ENCODE measurements around the gene S100P. TPM values are rescaled to one million over a fixed set of nuclear protein-coding genes. Genes with fewer than 3 reads are reported as not detected.
"Not testable (repeated sequence)": the region's sequence is repeated elsewhere in the genome, so short reads cannot be mapped to it uniquely, and the experiment has no call there.

S100P gene
- total RNA-seq, 1 donor from 2014 or later = not detected

DNA sequence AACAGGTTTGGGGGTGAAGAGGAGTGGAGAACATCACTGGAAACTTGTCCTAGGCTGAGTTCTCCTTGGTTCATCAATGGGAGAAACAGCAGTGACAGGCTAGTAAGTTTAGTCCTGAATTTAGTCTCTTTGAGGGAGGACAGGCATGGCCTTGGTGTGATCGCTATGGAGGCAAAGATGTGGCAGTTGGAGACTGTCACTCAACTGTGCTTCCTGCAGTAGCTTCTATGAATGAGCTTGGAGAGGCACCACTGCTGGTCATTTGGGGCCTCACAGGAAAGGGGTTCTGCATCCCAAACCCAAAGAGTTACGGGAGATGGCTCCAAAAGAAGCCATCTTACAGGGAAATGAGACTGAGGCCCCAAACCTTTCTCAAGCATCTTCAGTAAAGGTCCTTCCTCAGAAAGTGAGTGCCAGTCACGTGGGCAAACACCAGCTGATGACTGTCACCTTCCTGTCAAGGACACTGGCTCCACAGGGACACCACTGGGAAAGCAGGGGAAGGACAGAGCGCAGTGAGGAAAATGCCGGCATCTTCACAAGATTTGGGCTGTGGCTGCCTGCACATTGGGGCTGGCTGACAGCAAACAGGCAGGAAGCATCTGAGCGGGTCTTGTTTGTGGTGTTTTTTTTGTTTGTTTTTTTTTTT lies 46.0 kb upstream of the S100P start:
- Histone ChIP-seq H3K27me3 (no peaks in the 10 kb centered on the region), H3K27ac (no peak overlapping the region), H3F3A (ENCODE audit: low read depth) (peaks cover 10% of the 10 kb centered on the region), H3K9ac (no peak overlapping the region), H4K20me1 (ENCODE audit: low read depth) (peaks cover 9% of the 10 kb centered on the region), H3K36me3 (peaks cover under 1% of the 10 kb centered on the region), H3K4me3 (no peak overlapping the region), H2AFZ (replicated peaks) (no peak overlapping the region), H3K9me3 (ENCODE audit: low read depth) (no peaks in the 10 kb centered on the region), H3K79me2 (ENCODE audit: low read depth) (peaks cover 12% of the 10 kb centered on the region), H3K4me2 (no peak overlapping the region), H3K4me1 (peaks cover 4% of the 10 kb centered on the region)
- TF ChIP-seq EZH2phosphoT487 (IDR thresholded peaks at IDR 0.05) (no peak), EZH2 (IDR thresholded peaks at IDR 0.05) (no peak)
- TF ChIP-seq, protein P1, sequence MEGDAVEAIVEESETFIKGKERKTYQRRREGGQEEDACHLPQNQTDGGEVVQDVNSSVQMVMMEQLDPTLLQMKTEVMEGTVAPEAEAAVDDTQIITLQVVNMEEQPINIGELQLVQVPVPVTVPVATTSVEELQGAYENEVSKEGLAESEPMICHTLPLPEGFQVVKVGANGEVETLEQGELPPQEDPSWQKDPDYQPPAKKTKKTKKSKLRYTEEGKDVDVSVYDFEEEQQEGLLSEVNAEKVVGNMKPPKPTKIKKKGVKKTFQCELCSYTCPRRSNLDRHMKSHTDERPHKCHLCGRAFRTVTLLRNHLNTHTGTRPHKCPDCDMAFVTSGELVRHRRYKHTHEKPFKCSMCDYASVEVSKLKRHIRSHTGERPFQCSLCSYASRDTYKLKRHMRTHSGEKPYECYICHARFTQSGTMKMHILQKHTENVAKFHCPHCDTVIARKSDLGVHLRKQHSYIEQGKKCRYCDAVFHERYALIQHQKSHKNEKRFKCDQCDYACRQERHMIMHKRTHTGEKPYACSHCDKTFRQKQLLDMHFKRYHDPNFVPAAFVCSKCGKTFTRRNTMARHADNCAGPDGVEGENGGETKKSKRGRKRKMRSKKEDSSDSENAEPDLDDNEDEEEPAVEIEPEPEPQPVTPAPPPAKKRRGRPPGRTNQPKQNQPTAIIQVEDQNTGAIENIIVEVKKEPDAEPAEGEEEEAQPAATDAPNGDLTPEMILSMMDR (IDR thresholded peaks at IDR 0.05) = no peak
- Mint-ChIP-seq H3K27me3 (ENCODE audit: insufficient read depth, low read depth) (peaks cover 2% of the 10 kb centered on the region), H3K27ac (no peak overlapping the region), H3K4me1 (peaks cover 1% of the 10 kb centered on the region), H3K4me3 (no peak overlapping the region), H3K9me3 (no peaks in the 10 kb centered on the region), H3K36me3 (peaks cover 4% of the 10 kb centered on the region)
- no peak for DNase-seq (ENCODE audit: low spot score)

DNA sequence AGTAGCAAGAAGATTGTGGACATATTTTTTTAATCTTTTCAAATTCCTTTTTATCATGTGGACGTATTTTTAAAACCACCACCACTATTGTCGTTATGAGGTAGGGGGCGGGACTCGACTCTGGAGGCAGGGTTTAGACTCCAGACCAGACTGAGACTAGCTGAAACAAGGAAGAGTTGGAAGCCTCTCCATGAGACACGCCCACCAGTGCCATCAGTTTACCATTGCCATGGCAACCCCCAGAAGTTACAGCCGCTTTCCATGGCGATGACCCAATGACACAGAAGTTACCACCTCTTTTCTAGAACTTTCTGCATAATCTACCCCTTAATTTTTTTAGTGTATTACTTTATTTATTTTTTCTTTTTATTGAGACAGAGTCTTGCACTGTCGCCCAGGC lies 44.5 kb upstream of the S100P start:
- DNase-seq (ENCODE audit: low spot score) = no peak
- no peak for TF ChIP-seq EZH2 (IDR thresholded peaks at IDR 0.05)
- TF ChIP-seq, protein P1 (IDR thresholded peaks at IDR 0.05) = no peak
- no peak for TF ChIP-seq EZH2phosphoT487 (IDR thresholded peaks at IDR 0.05)
- Histone ChIP-seq H2AFZ (replicated peaks) (no peak overlapping the region), H4K20me1 (ENCODE audit: low read depth) (no peaks in the 10 kb centered on the region), H3K79me2 (ENCODE audit: low read depth) (no peaks in the 10 kb centered on the region), H3K9ac (no peak overlapping the region), H3K4me1 (no peaks in the 10 kb centered on the region), H3K27me3 (no peaks in the 10 kb centered on the region), H3K4me2 (no peak overlapping the region), H3K36me3 (no peaks in the 10 kb centered on the region), H3K4me3 (no peak overlapping the region), H3F3A (ENCODE audit: low read depth) (no peaks in the 10 kb centered on the region), H3K27ac (no peak overlapping the region), H3K9me3 (ENCODE audit: low read depth) (no peaks in the 10 kb centered on the region)
- Mint-ChIP-seq H3K4me3 (no peak overlapping the region), H3K27me3 (ENCODE audit: insufficient read depth, low read depth) (peaks cover 3% of the 10 kb centered on the region), H3K9me3 (peaks cover 2% of the 10 kb centered on the region), H3K27ac (no peak overlapping the region), H3K4me1 (no peaks in the 10 kb centered on the region), H3K36me3 (no peaks in the 10 kb centered on the region)

DNA sequence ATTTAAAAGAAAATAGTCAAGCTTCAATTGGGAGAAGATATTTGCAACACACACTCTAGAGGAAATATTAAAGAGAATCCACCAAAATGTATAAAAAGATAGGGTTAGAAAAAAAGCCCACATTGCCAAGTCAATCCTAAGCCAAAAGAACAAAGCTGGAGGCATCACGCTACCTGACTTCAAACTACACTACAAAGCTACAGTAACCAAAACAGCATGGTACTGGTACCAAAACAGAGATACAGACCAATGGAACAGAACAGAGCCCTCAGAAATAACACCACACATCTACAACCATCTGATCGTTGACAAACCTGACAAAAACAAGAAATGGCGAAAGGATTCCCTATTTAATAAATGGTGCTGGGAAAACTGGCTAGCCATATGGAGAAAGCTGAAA lies 39.5 kb upstream of the S100P start:
- H3K27ac Mint-ChIP-seq; H3K27me3 Mint-ChIP-seq (ENCODE audit: insufficient read depth, low read depth); H3K36me3 Mint-ChIP-seq; H4K20me1 ChIP-seq (ENCODE audit: low read depth); H3K4me1 Mint-ChIP-seq; H3K79me2 ChIP-seq (ENCODE audit: low read depth); H3K9me3 Mint-ChIP-seq; DNase-seq (ENCODE audit: low spot score); H3K9me3 ChIP-seq (ENCODE audit: low read depth); H3K36me3 ChIP-seq; H3K4me3 ChIP-seq; H3F3A ChIP-seq (ENCODE audit: low read depth); H3K27ac ChIP-seq; H3K9ac ChIP-seq; H3K4me1 ChIP-seq; H3K4me2 ChIP-seq; H2AFZ ChIP-seq (replicated peaks); H3K4me3 Mint-ChIP-seq: not testable (repeated sequence)
- peaks cover 14% of the 10 kb centered on the region for H3K27me3 ChIP-seq

DNA sequence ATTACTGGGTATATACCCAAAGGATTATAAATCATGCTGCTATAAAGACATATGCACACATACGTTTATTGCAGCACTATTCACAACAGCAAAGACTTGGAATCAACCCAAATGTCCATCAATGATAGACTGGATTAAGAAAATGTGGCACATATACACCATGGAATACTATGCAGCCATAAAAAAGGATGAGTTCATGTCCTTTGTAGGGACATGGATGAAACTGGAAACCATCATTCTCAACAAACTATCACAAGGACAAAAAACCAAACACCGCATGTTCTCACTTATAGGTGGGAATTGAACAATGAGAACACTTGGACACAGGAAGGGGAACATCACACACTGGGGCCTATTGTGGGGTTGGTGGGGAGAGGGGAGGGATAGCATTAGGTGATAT lies 38.4 kb upstream of the S100P start:
- not testable (repeated sequence) for H4K20me1 ChIP-seq (ENCODE audit: low read depth); H3K9ac ChIP-seq; H2AFZ ChIP-seq (replicated peaks); H3K4me2 ChIP-seq; H3F3A ChIP-seq (ENCODE audit: low read depth); H3K4me1 Mint-ChIP-seq; H3K27me3 Mint-ChIP-seq (ENCODE audit: insufficient read depth, low read depth); H3K9me3 Mint-ChIP-seq; H3K36me3 ChIP-seq; H3K36me3 Mint-ChIP-seq; H3K4me3 Mint-ChIP-seq; DNase-seq (ENCODE audit: low spot score); H3K4me1 ChIP-seq; H3K27ac Mint-ChIP-seq; H3K79me2 ChIP-seq (ENCODE audit: low read depth); H3K27ac ChIP-seq; H3K4me3 ChIP-seq; H3K9me3 ChIP-seq (ENCODE audit: low read depth)
- H3K27me3 ChIP-seq = peaks cover 25% of the 10 kb centered on the region

Data from neural progenitor cell (in vitro differentiated cells).